Middle frontal gyrus (tissue), 1 donor: Measurements from ENCODE around the gene CACNA1B.
"Not testable (repeated sequence)": the region's sequence is repeated elsewhere in the genome, so short reads cannot be mapped to it uniquely, and the experiment has no call there.

Experiments used
- DNase-seq: peaks from one replicate; pipeline ENCODE4 v3.0.0-alpha.2; 2015; ENCODE audit warnings: low spot score; ENCODE audit errors: extremely low spot score

Gene CACNA1B

DNA sequence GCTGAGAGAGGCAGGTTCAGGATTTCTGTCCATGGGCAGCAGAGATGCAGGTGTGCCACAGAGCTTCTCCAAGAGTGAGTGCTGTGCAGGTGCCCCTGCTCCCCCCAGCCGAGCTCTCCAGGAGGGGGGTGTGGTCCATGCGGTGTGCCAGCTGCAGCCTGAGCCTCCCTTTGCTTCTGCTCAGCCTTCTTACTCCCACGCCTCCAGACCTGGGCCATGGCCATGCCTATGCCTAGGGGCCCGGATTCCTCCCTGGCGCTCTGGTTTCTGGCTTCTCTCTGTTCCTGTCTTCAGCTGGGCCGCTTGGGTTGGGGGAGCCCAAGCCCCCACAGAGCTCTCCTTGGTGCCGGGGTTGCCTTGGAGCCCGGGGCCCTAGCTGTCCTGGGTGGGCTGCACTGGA, 133.3 kb downstream of the CACNA1B start:
- no peak for DNase-seq

DNA sequence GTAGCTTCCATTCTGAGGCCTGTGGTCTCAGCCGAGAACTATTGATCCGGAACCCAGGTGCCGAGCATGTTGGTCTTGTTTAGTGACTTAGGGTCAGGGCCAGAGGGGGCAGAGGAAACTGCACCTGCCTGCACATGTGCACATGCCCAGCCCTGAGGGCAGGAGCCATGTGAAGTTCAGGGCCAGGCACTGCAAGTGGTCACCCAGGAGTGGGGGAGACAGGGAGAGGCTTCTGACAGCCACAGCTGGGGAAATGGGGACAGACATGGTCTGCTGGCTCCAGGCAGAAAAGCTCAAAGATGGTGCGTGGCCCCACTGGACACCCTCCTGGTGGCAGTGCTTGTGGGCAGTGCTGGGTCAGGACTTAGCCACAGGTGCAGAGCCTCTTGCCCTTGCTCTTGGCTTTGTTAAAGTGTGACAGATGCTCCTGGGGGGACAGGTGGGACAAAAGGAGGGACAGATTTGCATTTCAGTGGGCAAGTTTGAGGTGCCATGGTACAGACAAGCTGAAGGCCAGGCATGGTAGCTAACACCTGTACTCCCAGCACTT, 134.4 kb downstream of the CACNA1B start:
- no peak for DNase-seq

GRCh38 chr9:138013273-138013672, 135.7 kb downstream of the CACNA1B start:
- no peak for DNase-seq

- no peak for DNase-seq
Measured at GRCh38 chr9:138013836-138014562, 136.4 kb downstream of the CACNA1B start.

DNA sequence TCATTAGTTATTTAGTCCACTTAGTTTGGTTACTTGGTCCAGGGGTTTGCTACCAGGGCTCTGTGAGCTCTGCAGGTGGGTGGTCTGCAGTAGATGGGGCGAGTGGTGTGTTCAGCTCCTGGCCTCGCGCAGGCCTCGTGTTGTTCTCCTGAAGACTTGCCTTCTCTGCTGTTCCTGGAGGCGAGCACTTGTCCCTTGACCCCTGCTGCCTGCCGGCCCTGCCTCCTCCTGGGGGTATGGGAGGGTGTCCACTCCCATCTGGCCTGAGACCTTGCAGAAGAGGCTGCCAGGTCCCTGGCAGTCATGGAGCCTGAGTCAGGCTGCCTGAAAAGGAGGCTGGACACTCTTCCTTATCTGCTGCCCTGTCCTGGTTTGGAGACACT, 137.0 kb downstream of the CACNA1B start:
- no peak for DNase-seq

GRCh38 chr9:138015021-138015829, 137.6 kb downstream of the CACNA1B start:
- DNase-seq, result no peak

- DNase-seq, result no peak
Measured at GRCh38 chr9:138016406-138017187, 139.0 kb downstream of the CACNA1B start.

DNA sequence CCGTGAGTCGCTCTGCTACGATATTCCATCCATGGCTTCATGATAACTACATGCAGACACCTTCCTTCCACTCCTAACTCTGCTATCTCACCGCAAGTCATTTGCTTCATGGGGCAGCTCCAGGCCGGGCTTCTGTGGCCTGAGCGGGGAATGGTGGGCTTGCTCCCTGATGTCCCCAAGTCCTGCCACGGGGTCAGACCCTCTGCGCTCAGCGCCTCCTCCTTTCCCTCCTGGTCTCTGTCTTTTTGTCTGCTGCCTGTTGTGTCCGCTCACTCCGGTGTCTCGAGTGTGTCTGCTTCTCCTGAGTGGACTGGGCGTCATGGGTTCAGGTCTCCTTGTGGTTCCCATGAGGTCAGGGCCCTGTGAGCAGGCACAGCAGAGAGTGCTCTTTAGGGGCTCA, 139.6 kb downstream of the CACNA1B start:
- no peak for DNase-seq

DNA sequence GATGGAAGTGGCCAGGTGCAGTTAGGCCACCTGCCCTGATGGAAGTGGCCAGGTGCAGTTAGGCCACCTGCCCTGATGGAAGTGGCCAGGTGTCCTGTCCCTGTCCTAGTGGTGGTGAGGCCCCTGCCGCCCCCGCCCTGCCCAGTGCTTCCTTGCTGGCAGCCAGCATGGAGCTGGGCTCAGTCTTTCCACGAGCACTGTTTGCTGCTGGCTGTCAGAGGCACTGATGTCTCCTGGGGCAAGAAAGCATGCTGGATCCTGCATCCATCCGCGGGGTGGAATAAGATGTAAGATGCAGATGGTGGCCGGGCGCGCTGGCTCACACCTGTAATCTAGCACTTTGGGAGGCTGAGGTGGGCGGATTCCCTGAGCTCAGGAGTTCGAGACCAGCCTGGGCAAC, 141.9 kb downstream of the CACNA1B start:
- not testable (repeated sequence) for DNase-seq

DNA sequence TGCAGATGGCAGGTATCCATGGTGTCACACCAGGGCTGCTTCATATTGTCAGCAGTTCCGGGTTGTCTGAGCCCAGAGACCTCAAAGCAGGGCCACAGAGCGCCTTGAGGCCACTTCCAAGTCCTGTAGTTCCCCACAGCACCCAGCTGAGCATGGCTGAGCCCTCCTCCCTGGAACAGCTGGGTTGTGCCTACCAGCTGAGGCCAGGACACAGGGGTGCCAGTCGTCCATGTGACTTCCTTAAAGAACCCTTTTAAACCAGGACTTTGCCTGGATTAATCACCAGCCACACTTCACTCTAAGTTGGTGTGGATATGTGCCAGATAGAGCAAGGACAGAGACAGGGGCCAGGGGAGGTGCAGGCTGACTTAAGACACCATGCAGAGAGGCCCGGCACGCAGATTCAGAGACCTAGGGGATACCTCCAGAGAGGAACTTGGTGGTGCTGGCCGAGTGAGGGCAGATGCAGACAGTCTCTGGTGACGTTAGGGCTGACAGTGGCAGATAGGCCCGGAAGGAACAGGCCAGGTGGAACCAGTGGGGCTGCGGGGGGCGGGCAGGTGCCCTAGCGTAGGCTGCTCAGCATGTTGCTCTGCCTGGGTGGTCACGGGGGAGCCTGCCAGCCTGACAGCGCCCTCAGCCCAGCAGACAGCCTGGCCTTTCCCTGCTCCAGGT, 142.7 kb downstream of the CACNA1B start:
- no peak for DNase-seq

GRCh38 chr9:138020795-138021182, 143.2 kb downstream of the CACNA1B start:
- no peak for DNase-seq

- DNase-seq, result no peak
Measured at GRCh38 chr9:138021251-138022056, 143.9 kb downstream of the CACNA1B start.

GRCh38 chr9:138022121-138022741, 144.6 kb downstream of the CACNA1B start:
- DNase-seq, result no peak

GRCh38 chr9:138022756-138023393, 145.3 kb downstream of the CACNA1B start:
- DNase-seq, result no peak

DNA sequence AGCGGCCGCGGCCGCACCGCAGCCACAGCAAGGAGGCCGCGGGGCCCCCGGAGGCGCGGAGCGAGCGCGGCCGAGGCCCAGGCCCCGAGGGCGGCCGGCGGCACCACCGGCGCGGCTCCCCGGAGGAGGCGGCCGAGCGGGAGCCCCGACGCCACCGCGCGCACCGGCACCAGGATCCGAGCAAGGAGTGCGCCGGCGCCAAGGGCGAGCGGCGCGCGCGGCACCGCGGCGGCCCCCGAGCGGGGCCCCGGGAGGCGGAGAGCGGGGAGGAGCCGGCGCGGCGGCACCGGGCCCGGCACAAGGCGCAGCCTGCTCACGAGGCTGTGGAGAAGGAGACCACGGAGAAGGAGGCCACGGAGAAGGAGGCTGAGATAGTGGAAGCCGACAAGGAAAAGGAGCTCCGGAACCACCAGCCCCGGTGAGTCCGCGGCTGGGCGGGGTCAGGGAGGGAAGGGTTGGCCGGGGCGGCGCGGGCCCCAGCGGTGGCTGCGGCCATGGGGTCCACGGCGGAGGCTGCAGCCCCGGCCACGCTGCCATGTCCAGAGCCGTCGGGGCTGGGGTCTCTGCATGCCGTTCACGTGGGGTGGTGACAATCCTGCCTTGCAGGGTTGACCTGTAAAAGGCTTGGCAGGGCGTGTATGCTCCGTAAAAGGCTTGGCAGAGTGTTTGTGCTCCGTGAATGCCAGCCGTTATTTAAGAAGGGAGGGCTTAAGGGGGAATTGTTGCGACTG, 146.0 kb downstream of the CACNA1B start:
- no peak for DNase-seq

DNA sequence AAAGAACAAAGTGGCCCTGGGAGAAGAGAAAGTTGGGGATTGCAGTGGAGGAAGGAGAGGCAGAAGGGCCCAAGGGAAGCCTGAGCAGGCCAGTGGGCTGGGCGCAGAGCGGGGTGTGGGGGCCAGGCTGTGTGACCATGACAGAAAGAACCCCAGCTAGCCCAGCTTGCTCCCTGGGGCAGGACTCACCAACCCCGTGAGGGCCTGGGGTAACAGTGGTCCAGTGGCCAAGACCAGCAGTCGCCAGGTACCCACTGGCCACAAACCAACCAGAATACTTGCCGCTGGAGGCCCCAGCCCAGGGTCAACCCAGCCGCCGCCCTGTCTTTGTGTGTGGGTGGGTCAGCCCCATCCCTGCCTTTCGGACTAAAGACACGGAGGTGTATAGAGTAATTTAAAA, 146.5 kb downstream of the CACNA1B start:
- DNase-seq, result no peak

GRCh38 chr9:138024831-138025291, 147.3 kb downstream of the CACNA1B start:
- no peak for DNase-seq

GRCh38 chr9:138025417-138025816, 147.8 kb downstream of the CACNA1B start:
- no peak for DNase-seq

- DNase-seq, result no peak
Measured at GRCh38 chr9:138025908-138026307, 148.3 kb downstream of the CACNA1B start.
